Measurements from ENCODE around the gene CC2D2A.

GRCh38 chr4:15482842-15483241 is 13.2 kb downstream of the CC2D2A start:
- TF ChIP-seq CTCF (IDR thresholded peaks at IDR 0.05) (no peak), POLR2AphosphoS5 (IDR thresholded peaks at IDR 0.05) (no peak), POLR2A (IDR thresholded peaks at IDR 0.05) (no peak)

Measured in prostate gland (tissue), 2 donors.